WTC11 (cell line): ENCODE results near the gene EGFR. TPM values are rescaled to one million over a fixed set of nuclear protein-coding genes. Genes with fewer than 3 reads are reported as not detected.

Source experiments
- ATAC-seq: fragments of 200-7000 bp; cut with Tn5 transposase; 2 replicates; pipeline ENCODE4 v1.10.0; 2021; ENCODE audit warnings: mild to moderate bottlenecking, moderate library complexity
- CTCF ChIA-PET: fragments of 300-600 bp; sonication (Branson Sonifier 250); formaldehyde crosslinking; loops from one replicate; lab custom pipeline; 2021; ENCODE audit warnings: antibody characterized with exemption; lab: Charles Lee
- POLR2A ChIA-PET: fragments of 350-600 bp; sonication (Branson Sonifier 250); formaldehyde crosslinking; loops from one replicate; lab custom pipeline; 2021; ENCODE audit warnings: antibody characterized with exemption; lab: Charles Lee
- DNase-seq: peaks from one replicate; pipeline ENCODE4 v3.0.0; 2021; ENCODE audit warnings: low spot score
- H3K27ac Mint-ChIP-seq: 2 replicates; pipeline ENCODE4 v1.8.0; 2021; ENCODE audit warnings: mixed read lengths
- H3K27me3 Mint-ChIP-seq: 2 replicates; pipeline ENCODE4 v1.8.0; 2021; ENCODE audit warnings: low read depth, mild to moderate bottlenecking, moderate library complexity, mixed read lengths
- H3K36me3 Mint-ChIP-seq: 2 replicates; pipeline ENCODE4 v1.8.0; 2021; ENCODE audit warnings: mixed read lengths
- H3K4me1 Mint-ChIP-seq: 2 replicates; pipeline ENCODE4 v1.8.0; 2022; ENCODE audit warnings: mixed read lengths
- H3K4me3 Mint-ChIP-seq: 2 replicates; pipeline ENCODE4 v1.8.0; 2021; ENCODE audit warnings: mild to moderate bottlenecking, moderate library complexity, mixed read lengths
- H3K9me3 Mint-ChIP-seq: 2 replicates; pipeline ENCODE4 v1.8.0; 2021; ENCODE audit warnings: mixed read lengths
- CBFB ChIP-seq: sonication (generic); formaldehyde crosslinking; IDR thresholded peaks from 2 replicates; pipeline ENCODE4 v1.8.1; 2022; ENCODE audit warnings: mild to moderate bottlenecking, low read depth, missing genetic modification reagents
- ESRRA ChIP-seq: sonication (generic); formaldehyde crosslinking; IDR thresholded peaks from 2 replicates; pipeline ENCODE4 v1.8.1; 2022; ENCODE audit warnings: mild to moderate bottlenecking, missing genetic modification reagents, borderline replicate concordance
- ETV6 ChIP-seq: sonication (generic); formaldehyde crosslinking; IDR thresholded peaks from 2 replicates; pipeline ENCODE4 v1.8.1; 2022; ENCODE audit warnings: mild to moderate bottlenecking, missing genetic modification reagents
- FOXJ3 ChIP-seq: sonication (generic); formaldehyde crosslinking; IDR thresholded peaks from 2 replicates; pipeline ENCODE4 v1.9.0; 2021; ENCODE audit warnings: missing genetic modification reagents, mild to moderate bottlenecking, borderline replicate concordance
- HMGA2 ChIP-seq: fragments of 250-450 bp; sonication (Bioruptor Pico); IDR thresholded peaks from 2 replicates; pipeline ENCODE4 v1.4.0; 2021; ENCODE audit warnings: mild to moderate bottlenecking, moderate library complexity
- JAZF1 ChIP-seq: fragments of 250-450 bp; sonication (Bioruptor Pico); IDR thresholded peaks from 2 replicates; pipeline ENCODE4 v1.9.0; 2021; ENCODE audit warnings: moderate library complexity, mild to moderate bottlenecking, inconsistent platforms
- NR1H2 ChIP-seq: sonication (generic); formaldehyde crosslinking; IDR thresholded peaks from 2 replicates; pipeline ENCODE4 v1.9.0; 2021; ENCODE audit warnings: mild to moderate bottlenecking, moderate library complexity, missing genetic modification reagents
- NR2C2 ChIP-seq: sonication (generic); formaldehyde crosslinking; IDR thresholded peaks from 2 replicates; pipeline ENCODE4 v1.8.0; 2022; ENCODE audit warnings: mild to moderate bottlenecking, missing genetic modification reagents
- SMAD3 ChIP-seq: sonication (generic); formaldehyde crosslinking; IDR thresholded peaks from 2 replicates; pipeline ENCODE4 v1.8.0; 2022; ENCODE audit warnings: missing genetic modification reagents, mild to moderate bottlenecking, borderline replicate concordance
- SMAD4 ChIP-seq: sonication (generic); formaldehyde crosslinking; IDR thresholded peaks from 2 replicates; pipeline ENCODE4 v1.8.0; 2022; ENCODE audit warnings: mild to moderate bottlenecking, missing genetic modification reagents
- TCF7 ChIP-seq: sonication (generic); formaldehyde crosslinking; IDR thresholded peaks from 2 replicates; pipeline ENCODE4 v1.8.0; 2022; ENCODE audit warnings: mild to moderate bottlenecking, low read depth, missing genetic modification reagents, moderate library complexity
- TP53 ChIP-seq: sonication (generic); formaldehyde crosslinking; IDR thresholded peaks from 2 replicates; pipeline ENCODE4 v1.8.1; 2023; ENCODE audit warnings: mild to moderate bottlenecking, missing genetic modification reagents
- ZBTB21 ChIP-seq: sonication (generic); formaldehyde crosslinking; IDR thresholded peaks from 2 replicates; pipeline ENCODE4 v1.8.1; 2023; ENCODE audit warnings: mild to moderate bottlenecking, missing genetic modification reagents, borderline replicate concordance
- ZNF138 ChIP-seq: sonication (generic); formaldehyde crosslinking; conservative IDR thresholded peaks from 2 replicates; pipeline ENCODE4 v1.8.1; 2022; ENCODE audit warnings: mild to moderate bottlenecking, moderate library complexity, missing genetic modification reagents
- ZNF232 ChIP-seq: sonication (generic); formaldehyde crosslinking; IDR thresholded peaks from 2 replicates; pipeline ENCODE4 v1.8.0; 2022; ENCODE audit warnings: mild to moderate bottlenecking, missing genetic modification reagents
- ZNF317 ChIP-seq: sonication (generic); formaldehyde crosslinking; IDR thresholded peaks from 2 replicates; pipeline ENCODE4 v1.8.1; 2023; ENCODE audit warnings: low read depth, mild to moderate bottlenecking, moderate library complexity, missing genetic modification reagents, borderline replicate concordance
- ZNF396 ChIP-seq: fragments of 250-450 bp; sonication (Bioruptor Pico); IDR thresholded peaks from 2 replicates; pipeline ENCODE4 v1.8.0; 2021; ENCODE audit warnings: mild to moderate bottlenecking, moderate library complexity, borderline replicate concordance
- total RNA-seq: library from RNA; stranded (reverse); gene quantifications from 3 replicates; pipeline ENCODE4 v1.2.3, GENCODE V29; 2021
- TF ChIP-seq, protein P1 (sequence below): sonication (generic); formaldehyde crosslinking; IDR thresholded peaks from 2 replicates; pipeline ENCODE4 v1.8.1; 2022; ENCODE audit warnings: mild to moderate bottlenecking, missing genetic modification reagents, moderate library complexity, borderline replicate concordance
- TF ChIP-seq, protein P2 (sequence below): fragments of 250-450 bp; sonication (Bioruptor Pico); IDR thresholded peaks from 2 replicates; pipeline ENCODE4 v1.9.0; 2021; ENCODE audit warnings: mild to moderate bottlenecking
- TF ChIP-seq, protein P3 (sequence below): fragments of 250-450 bp; sonication (Bioruptor Pico); IDR thresholded peaks from 2 replicates; pipeline ENCODE4 v1.9.0; 2021; ENCODE audit warnings: moderate library complexity, mild to moderate bottlenecking, inconsistent platforms, borderline replicate concordance
- TF ChIP-seq, protein P4 (sequence below): sonication (generic); formaldehyde crosslinking; IDR thresholded peaks from 2 replicates; pipeline ENCODE4 v1.8.1; 2023; ENCODE audit warnings: mild to moderate bottlenecking, missing genetic modification reagents
- TF ChIP-seq, protein P5 (sequence below): sonication (generic); formaldehyde crosslinking; IDR thresholded peaks from 2 replicates; pipeline ENCODE4 v1.8.1; 2023; ENCODE audit warnings: mild to moderate bottlenecking, missing genetic modification reagents, moderate library complexity
- TF ChIP-seq, protein P6 (sequence below): sonication (generic); formaldehyde crosslinking; IDR thresholded peaks from 2 replicates; pipeline ENCODE4 v1.8.0; 2022; ENCODE audit warnings: missing genetic modification reagents
- TF ChIP-seq, protein P7 (sequence below): fragments of 250-450 bp; sonication (Bioruptor Pico); conservative IDR thresholded peaks from 2 replicates; pipeline ENCODE4 v1.9.0; 2021; ENCODE audit warnings: mild to moderate bottlenecking

The EGFR gene
- total RNA-seq, 1 experiment from 2014 or later: 5.9 TPM

DNA sequence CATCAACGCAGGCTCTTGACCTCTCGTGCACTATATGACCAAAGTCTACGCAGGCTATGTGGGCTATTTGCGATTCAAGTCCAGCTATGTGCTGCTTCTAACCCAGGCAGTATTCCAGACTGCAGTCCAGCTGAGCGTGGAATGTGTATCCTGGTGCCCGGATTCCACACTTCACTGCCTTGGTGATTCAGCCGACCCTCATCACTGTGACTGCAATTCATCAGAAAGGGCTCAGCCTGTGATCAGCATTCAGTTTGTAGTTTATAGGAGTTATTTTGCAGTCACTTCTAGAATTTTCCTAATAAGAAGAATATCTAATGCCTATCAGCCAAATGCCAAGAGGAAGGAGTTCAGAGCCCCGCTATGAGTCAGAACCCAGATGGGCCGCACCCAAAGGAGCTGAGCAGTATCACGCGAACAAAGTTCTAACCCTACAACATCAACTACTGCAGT lies 226.5 kb downstream of the EGFR start (continued):
- TF ChIP-seq, protein P1, sequence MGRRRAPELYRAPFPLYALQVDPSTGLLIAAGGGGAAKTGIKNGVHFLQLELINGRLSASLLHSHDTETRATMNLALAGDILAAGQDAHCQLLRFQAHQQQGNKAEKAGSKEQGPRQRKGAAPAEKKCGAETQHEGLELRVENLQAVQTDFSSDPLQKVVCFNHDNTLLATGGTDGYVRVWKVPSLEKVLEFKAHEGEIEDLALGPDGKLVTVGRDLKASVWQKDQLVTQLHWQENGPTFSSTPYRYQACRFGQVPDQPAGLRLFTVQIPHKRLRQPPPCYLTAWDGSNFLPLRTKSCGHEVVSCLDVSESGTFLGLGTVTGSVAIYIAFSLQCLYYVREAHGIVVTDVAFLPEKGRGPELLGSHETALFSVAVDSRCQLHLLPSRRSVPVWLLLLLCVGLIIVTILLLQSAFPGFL (CRISPR knock-in tag): no peak
- TF ChIP-seq ESRRA (CRISPR knock-in tag) (no peak), SMAD4 (CRISPR knock-in tag) (no peak), NR1H2 (CRISPR knock-in tag) (no peak), ZNF232 (CRISPR knock-in tag) (no peak), SMAD3 (CRISPR knock-in tag) (no peak), TCF7 (CRISPR knock-in tag) (no peak), ZBTB21 (no peak), CBFB (CRISPR knock-in tag) (no peak), HMGA2 (no peak)
- TF ChIP-seq, protein P2, sequence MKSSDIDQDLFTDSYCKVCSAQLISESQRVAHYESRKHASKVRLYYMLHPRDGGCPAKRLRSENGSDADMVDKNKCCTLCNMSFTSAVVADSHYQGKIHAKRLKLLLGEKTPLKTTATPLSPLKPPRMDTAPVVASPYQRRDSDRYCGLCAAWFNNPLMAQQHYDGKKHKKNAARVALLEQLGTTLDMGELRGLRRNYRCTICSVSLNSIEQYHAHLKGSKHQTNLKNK (CRISPR knock-in tag): no peak
- TF ChIP-seq, protein P3, sequence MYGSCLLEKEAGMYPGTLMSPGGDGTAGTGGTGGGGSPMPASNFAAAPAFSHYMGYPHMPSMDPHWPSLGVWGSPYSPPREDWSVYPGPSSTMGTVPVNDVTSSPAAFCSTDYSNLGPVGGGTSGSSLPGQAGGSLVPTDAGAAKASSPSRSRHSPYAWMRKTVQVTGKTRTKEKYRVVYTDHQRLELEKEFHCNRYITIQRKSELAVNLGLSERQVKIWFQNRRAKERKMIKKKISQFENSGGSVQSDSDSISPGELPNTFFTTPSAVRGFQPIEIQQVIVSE (CRISPR knock-in tag): no peak
- TF ChIP-seq, protein P4, sequence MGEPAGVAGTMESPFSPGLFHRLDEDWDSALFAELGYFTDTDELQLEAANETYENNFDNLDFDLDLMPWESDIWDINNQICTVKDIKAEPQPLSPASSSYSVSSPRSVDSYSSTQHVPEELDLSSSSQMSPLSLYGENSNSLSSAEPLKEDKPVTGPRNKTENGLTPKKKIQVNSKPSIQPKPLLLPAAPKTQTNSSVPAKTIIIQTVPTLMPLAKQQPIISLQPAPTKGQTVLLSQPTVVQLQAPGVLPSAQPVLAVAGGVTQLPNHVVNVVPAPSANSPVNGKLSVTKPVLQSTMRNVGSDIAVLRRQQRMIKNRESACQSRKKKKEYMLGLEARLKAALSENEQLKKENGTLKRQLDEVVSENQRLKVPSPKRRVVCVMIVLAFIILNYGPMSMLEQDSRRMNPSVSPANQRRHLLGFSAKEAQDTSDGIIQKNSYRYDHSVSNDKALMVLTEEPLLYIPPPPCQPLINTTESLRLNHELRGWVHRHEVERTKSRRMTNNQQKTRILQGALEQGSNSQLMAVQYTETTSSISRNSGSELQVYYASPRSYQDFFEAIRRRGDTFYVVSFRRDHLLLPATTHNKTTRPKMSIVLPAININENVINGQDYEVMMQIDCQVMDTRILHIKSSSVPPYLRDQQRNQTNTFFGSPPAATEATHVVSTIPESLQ (CRISPR knock-in tag): no peak
- TF ChIP-seq, protein P5, sequence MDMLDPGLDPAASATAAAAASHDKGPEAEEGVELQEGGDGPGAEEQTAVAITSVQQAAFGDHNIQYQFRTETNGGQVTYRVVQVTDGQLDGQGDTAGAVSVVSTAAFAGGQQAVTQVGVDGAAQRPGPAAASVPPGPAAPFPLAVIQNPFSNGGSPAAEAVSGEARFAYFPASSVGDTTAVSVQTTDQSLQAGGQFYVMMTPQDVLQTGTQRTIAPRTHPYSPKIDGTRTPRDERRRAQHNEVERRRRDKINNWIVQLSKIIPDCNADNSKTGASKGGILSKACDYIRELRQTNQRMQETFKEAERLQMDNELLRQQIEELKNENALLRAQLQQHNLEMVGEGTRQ (CRISPR knock-in tag): no peak
- TF ChIP-seq, protein P6, sequence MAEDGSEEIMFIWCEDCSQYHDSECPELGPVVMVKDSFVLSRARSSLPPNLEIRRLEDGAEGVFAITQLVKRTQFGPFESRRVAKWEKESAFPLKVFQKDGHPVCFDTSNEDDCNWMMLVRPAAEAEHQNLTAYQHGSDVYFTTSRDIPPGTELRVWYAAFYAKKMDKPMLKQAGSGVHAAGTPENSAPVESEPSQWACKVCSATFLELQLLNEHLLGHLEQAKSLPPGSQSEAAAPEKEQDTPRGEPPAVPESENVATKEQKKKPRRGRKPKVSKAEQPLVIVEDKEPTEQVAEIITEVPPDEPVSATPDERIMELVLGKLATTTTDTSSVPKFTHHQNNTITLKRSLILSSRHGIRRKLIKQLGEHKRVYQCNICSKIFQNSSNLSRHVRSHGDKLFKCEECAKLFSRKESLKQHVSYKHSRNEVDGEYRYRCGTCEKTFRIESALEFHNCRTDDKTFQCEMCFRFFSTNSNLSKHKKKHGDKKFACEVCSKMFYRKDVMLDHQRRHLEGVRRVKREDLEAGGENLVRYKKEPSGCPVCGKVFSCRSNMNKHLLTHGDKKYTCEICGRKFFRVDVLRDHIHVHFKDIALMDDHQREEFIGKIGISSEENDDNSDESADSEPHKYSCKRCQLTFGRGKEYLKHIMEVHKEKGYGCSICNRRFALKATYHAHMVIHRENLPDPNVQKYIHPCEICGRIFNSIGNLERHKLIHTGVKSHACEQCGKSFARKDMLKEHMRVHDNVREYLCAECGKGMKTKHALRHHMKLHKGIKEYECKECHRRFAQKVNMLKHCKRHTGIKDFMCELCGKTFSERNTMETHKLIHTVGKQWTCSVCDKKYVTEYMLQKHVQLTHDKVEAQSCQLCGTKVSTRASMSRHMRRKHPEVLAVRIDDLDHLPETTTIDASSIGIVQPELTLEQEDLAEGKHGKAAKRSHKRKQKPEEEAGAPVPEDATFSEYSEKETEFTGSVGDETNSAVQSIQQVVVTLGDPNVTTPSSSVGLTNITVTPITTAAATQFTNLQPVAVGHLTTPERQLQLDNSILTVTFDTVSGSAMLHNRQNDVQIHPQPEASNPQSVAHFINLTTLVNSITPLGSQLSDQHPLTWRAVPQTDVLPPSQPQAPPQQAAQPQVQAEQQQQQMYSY (CRISPR knock-in tag): no peak
- TF ChIP-seq, all 79 proteins: peak for 0

DNA sequence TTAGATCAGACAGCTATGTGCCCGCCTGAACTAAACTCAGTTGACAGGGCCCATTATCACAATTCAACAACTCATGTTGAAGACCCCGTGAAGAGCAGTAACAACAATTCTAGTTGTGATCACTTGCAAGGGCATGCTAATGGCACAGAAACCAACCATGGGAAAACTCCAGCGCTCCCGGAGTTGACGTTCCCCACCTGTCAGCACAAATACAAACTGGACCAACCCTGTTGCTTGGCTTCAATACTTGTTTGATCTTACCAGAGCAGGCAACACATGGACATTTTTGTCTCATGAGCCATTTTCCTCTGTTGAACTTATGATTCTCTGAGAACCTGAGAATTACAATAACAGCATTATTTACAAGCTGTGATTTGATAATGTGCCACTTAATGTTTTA lies 227.4 kb downstream of the EGFR start:
- Mint-ChIP-seq H3K36me3 (no peaks in the 10 kb centered on the region), H3K27me3 (peaks cover 4% of the 10 kb centered on the region; the same call in 1 of the 2 replicates), H3K4me1 (peaks cover 4% of the 10 kb centered on the region; the same call in 1 of the 2 replicates), H3K27ac (no peak overlapping the region), H3K9me3 (peaks cover 7% of the 10 kb centered on the region), H3K4me3 (no peak overlapping the region)
- ATAC-seq (no peak), DNase-seq (no peak)
- ChIA-PET POLR2A (no interaction called here), CTCF (interaction anchor here (3.1 kb wide), 1 partner anchor 9 kb away, joined by 15 read pairs; no protein-coding TSS in a partner anchor)
- TF ChIP-seq FOXJ3: no peak
- TF ChIP-seq, protein P7, sequence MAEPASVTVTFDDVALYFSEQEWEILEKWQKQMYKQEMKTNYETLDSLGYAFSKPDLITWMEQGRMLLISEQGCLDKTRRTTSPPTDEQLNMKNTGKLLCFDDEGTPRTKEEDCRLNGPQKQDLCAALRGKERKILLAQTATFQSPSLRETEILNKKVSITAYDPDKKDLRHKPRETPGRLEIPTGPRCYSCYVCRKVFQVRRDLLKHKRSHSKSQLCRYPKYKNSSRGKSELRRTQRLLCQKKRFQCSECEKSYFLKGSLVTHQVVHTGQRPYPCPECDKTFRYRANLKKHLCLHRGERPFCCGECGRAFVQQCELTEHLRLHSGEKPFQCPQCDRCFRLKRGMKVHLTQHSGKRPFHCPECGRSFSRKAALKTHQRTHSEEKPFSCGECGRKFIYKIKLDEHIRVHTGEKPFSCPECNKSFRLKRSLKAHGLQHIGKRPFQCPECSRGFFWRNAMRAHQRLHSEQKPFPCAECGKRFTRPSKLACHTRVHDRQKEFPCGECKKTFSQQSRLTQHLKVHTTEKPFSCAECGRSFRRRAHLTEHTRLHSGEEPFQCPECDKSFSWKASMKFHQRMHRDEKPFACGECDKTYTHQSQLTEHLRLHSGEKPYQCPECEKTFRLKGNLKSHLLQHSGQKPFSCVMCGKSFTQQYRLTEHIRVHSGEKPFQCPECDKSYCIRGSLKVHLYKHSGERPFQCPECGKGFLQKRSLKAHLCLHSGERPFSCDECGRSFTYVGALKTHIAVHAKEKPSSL (CRISPR knock-in tag): no peak
- TF ChIP-seq ETV6 (CRISPR knock-in tag): no peak
- no peak for TF ChIP-seq SMAD4 (CRISPR knock-in tag)
- no peak for TF ChIP-seq ZNF317 (CRISPR knock-in tag)
- no peak for TF ChIP-seq ZNF138 (CRISPR knock-in tag)
- no peak for TF ChIP-seq NR2C2 (CRISPR knock-in tag)
- TF ChIP-seq ZNF396 (CRISPR knock-in tag): no peak
- TF ChIP-seq, protein P2 (CRISPR knock-in tag): no peak
- TF ChIP-seq TP53 (CRISPR knock-in tag): no peak
- no peak for TF ChIP-seq JAZF1
